ENCODE measurements around the gene TSG101.

Gene TSG101

GRCh38 chr11:18449251-18449650 is 77.5 kb downstream of the TSG101 start:
- Histone ChIP-seq H3K36me3 (replicated peaks; ENCODE audit: low read depth, low read length) (no peaks in the 10 kb centered on the region), H3K4me2 (ENCODE audit: low read length) (no peak overlapping the region), H3K27me3 (ENCODE audit: low read depth, low read length) (no peaks in the 10 kb centered on the region), H3K9me3 (ENCODE audit: insufficient read depth, low read length) (no peaks in the 10 kb centered on the region), H4K20me1 (ENCODE audit: insufficient read depth, low read length) (no peaks in the 10 kb centered on the region), H3K9ac (ENCODE audit: low read length) (no peak overlapping the region), H3K27ac (ENCODE audit: low read length) (no peak overlapping the region), H2AFZ (ENCODE audit: low read depth, low read length) (no peak overlapping the region), H3K79me2 (ENCODE audit: low read length) (no peaks in the 10 kb centered on the region), H3K4me1 (ENCODE audit: low read length) (no peaks in the 10 kb centered on the region), H3K4me3 (ENCODE audit: low read length) (no peak overlapping the region)
- TF ChIP-seq EZH2phosphoT487 (IDR thresholded peaks at IDR 0.05; ENCODE audit: low read depth) (no peak), CTCF (IDR thresholded peaks at IDR 0.05; ENCODE audit: low read depth, low read length) (no peak)

DNA sequence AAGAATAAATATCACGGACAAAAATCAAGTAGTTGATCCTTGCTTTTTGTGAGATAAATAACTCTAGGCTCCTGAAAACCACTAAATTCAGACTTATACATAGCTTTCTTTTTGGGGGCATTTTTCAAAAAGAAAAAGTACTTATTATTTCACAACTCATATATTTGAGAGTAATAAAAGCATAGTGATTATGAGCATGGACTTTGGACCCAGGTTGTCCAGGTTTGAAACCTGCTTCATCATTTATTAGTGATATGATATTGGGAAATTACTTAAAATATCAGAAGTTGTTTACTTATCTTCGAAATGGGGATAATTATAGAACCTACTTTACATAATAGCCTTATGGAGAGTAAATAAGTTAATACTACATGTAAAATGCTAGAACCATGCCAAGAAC is 88.1 kb downstream of the TSG101 start:
- Histone ChIP-seq H4K20me1 (ENCODE audit: insufficient read depth, low read length) (no peaks in the 10 kb centered on the region), H3K9ac (ENCODE audit: low read length) (no peak overlapping the region), H3K27ac (ENCODE audit: low read length) (no peak overlapping the region), H3K79me2 (ENCODE audit: low read length) (no peaks in the 10 kb centered on the region), H3K36me3 (replicated peaks; ENCODE audit: low read depth, low read length) (no peaks in the 10 kb centered on the region), H3K4me1 (ENCODE audit: low read length) (no peaks in the 10 kb centered on the region), H2AFZ (ENCODE audit: low read depth, low read length) (no peak overlapping the region), H3K9me3 (ENCODE audit: insufficient read depth, low read length) (no peaks in the 10 kb centered on the region), H3K27me3 (ENCODE audit: low read depth, low read length) (no peaks in the 10 kb centered on the region), H3K4me3 (ENCODE audit: low read length) (no peak overlapping the region), H3K4me2 (ENCODE audit: low read length) (no peak overlapping the region)
- TF ChIP-seq CTCF (IDR thresholded peaks at IDR 0.05; ENCODE audit: low read depth, low read length) (no peak), EZH2phosphoT487 (IDR thresholded peaks at IDR 0.05; ENCODE audit: low read depth) (no peak)

Data from OCI-LY3 (cell line).